ENCODE measurements around the gene KIAA0319L. TPM values are rescaled to one million over a fixed set of nuclear protein-coding genes. Genes with fewer than 3 reads are reported as not detected.
"Not testable (repeated sequence)": the region's sequence is repeated elsewhere in the genome, so short reads cannot be mapped to it uniquely, and the experiment has no call there.

Gene KIAA0319L
- total and polyA plus RNA-seq, 11 donors: 21.0 to 108 (median 76.6) TPM

- Histone ChIP-seq H3K4me3 (no peak overlapping the region), H3K36me3 (no peaks in the 10 kb centered on the region), H3K9me3 (no peaks in the 10 kb centered on the region), H3K27ac (no peak overlapping the region), H3K27me3 (peaks cover 12 to 32% (median 15%) of the 10 kb centered on the region in 9 donors), H3K4me1 (peaks cover 0 to 24% (median 9%) of the 10 kb centered on the region in 12 donors)
- intact Hi-C loops (cut with DNase I): loop anchor here in 1 of 10 donors (5.0 kb wide), 1 partner anchor 131 kb away; no protein-coding TSS in a partner anchor
- WGBS, 4 donors: 78 to 83% (median 81%) methylated on average over 4 of the region's 4 CpGs
- DNase-seq (no peak), ATAC-seq (no peak)
- TF ChIP-seq, protein P1, sequence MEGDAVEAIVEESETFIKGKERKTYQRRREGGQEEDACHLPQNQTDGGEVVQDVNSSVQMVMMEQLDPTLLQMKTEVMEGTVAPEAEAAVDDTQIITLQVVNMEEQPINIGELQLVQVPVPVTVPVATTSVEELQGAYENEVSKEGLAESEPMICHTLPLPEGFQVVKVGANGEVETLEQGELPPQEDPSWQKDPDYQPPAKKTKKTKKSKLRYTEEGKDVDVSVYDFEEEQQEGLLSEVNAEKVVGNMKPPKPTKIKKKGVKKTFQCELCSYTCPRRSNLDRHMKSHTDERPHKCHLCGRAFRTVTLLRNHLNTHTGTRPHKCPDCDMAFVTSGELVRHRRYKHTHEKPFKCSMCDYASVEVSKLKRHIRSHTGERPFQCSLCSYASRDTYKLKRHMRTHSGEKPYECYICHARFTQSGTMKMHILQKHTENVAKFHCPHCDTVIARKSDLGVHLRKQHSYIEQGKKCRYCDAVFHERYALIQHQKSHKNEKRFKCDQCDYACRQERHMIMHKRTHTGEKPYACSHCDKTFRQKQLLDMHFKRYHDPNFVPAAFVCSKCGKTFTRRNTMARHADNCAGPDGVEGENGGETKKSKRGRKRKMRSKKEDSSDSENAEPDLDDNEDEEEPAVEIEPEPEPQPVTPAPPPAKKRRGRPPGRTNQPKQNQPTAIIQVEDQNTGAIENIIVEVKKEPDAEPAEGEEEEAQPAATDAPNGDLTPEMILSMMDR (IDR thresholded peaks at IDR 0.05): no peak
- no peak for TF ChIP-seq POLR2A (IDR thresholded peaks at IDR 0.05)
These were observed 23.8 kb upstream of the KIAA0319L start for GRCh38 chr1:35580949-35581388.

DNA sequence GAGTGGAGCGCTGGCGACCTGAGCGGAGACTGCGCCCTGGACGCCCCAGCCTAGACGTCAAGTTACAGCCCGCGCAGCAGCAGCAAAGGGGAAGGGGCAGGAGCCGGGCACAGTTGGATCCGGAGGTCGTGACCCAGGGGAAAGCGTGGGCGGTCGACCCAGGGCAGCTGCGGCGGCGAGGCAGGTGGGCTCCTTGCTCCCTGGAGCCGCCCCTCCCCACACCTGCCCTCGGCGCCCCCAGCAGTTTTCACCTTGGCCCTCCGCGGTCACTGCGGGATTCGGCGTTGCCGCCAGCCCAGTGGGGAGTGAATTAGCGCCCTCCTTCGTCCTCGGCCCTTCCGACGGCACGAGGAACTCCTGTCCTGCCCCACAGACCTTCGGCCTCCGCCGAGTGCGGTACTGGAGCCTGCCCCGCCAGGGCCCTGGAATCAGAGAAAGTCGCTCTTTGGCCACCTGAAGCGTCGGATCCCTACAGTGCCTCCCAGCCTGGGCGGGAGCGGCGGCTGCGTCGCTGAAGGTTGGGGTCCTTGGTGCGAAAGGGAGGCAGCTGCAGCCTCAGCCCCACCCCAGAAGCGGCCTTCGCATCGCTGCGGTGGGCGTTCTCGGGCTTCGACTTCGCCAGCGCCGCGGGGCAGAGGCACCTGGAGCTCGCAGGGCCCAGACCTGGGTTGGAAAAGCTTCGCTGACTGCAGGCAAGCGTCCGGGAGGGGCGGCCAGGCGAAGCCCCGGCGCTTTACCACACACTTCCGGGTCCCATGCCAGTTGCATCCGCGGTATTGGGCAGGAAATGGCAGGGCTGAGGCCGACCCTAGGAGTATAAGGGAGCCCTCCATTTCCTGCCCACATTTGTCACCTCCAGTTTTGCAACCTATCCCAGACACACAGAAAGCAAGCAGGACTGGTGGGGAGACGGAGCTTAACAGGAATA is 20.1 kb upstream of the KIAA0319L start:
- H3K36me3 ChIP-seq: no peaks in the 10 kb centered on the region
- peak overlapping the region; percentile 28 to 68 (median 48) for H3K4me3 ChIP-seq
- ATAC-seq (peak in 3 of 4 donors; percentile 57 to 69 (median 58)), DNase-seq (peak in 2 of 5 donors; percentile 44 to 83)
- H3K27ac ChIP-seq: peak overlapping the region in 1 of 12 donors; percentile 57
- H3K4me1 ChIP-seq: peaks cover 6 to 40% (median 15%) of the 10 kb centered on the region in 12 donors
- intact Hi-C loops (cut with DNase I): no loop called here
- TF ChIP-seq, protein P1 (IDR thresholded peaks at IDR 0.05): no peak
- no peak for TF ChIP-seq POLR2A (IDR thresholded peaks at IDR 0.05)
- no peaks in the 10 kb centered on the region for H3K9me3 ChIP-seq
- peaks cover 27 to 68% (median 43%) of the 10 kb centered on the region in 9 donors for H3K27me3 ChIP-seq
- WGBS, 4 donors: 3 to 6% (median 4%) methylated on average over 6 to 70 of the region's 70 CpGs

DNA sequence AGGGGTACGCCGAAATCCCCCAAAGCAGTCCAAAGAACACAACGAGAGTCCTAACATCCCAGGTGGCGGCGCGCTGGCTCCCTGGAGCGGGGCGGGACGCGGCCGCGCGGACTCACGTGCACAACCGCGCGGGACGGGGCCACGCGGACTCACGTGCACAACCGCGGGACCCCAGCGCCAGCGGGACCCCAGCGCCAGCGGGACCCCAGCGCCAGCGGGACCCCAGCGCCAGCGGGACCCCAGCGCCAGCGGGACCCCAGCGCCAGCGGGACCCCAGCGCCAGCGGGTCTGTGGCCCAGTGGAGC is 19.5 kb upstream of the KIAA0319L start:
- DNase-seq; H3K36me3 ChIP-seq; H3K9me3 ChIP-seq; intact Hi-C loops (cut with DNase I); H3K27ac ChIP-seq; ATAC-seq: not testable (repeated sequence)
- Histone ChIP-seq H3K27me3 (peaks cover 27 to 74% (median 44%) of the 10 kb centered on the region in 9 donors), H3K4me1 (peaks cover 6 to 40% (median 15%) of the 10 kb centered on the region in 12 donors), H3K4me3 (peak overlapping the region in 9 of 12 donors; percentile 45 to 68 (median 50))
- 8 to 36% (median 9%) methylated on average over 3 to 37 of the region's 37 CpGs for WGBS, 4 donors

DNA sequence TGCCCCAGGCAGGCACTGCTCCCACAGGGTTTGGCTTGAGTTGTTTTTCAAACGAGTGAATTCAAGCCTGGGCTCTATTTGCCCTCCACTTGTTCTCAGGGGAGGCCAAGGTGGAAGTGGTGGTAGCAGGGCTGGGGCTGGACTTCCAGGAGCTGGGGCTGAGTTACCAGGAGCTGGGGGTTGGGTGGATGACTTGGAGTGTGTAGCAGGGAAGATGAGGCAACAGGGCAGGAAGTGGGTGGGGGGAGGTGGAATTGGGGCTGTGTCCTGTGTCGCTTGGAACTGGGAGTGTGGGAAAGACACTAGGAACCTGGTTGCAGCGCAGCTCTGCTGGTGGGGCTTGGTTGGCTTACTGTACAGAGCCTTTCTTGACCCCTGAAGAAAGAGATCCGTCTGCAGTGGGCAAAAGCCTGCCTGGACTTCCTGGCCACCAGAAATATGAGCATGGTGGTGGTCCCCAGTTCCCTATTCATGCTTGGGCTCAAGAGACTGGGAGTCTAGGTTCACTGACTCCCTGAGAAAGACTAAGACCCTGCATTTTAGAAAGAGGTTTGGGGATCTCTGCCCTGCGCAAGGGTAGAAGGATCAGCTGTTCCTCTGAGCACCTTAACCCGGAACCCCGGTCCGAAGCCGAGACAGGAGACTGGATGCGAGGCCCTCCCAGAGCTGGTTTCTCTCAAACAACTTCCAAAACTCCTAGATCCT is 19.0 kb upstream of the KIAA0319L start:
- WGBS, 4 donors: 55 to 83% (median 59%) methylated on average over 4 to 10 of the region's 10 CpGs
- no peaks in the 10 kb centered on the region for H3K9me3 ChIP-seq
- H3K27me3 ChIP-seq: peaks cover 27 to 79% (median 48%) of the 10 kb centered on the region in 9 donors
- no peak for ATAC-seq
- H3K36me3 ChIP-seq: no peaks in the 10 kb centered on the region
- H3K4me3 ChIP-seq: peak overlapping the region in 6 of 12 donors; percentile 45 to 68 (median 51)
- no peak overlapping the region for H3K27ac ChIP-seq
- intact Hi-C loops (cut with DNase I): no loop called here
- TF ChIP-seq, protein P1 (IDR thresholded peaks at IDR 0.05): no peak
- TF ChIP-seq POLR2A (IDR thresholded peaks at IDR 0.05): no peak
- peaks cover 6 to 40% (median 15%) of the 10 kb centered on the region in 12 donors for H3K4me1 ChIP-seq
- DNase-seq: no peak
